ENCODE data around the gene DGCR6. TPM values are rescaled to one million over a fixed set of nuclear protein-coding genes. Genes with fewer than 3 reads are reported as not detected.
"Not testable (repeated sequence)": the region's sequence is repeated elsewhere in the genome, so short reads cannot be mapped to it uniquely, and the experiment has no call there.

Gene DGCR6
- total RNA-seq, 1 donor from 2014 or later, result 3.1 TPM

DNA sequence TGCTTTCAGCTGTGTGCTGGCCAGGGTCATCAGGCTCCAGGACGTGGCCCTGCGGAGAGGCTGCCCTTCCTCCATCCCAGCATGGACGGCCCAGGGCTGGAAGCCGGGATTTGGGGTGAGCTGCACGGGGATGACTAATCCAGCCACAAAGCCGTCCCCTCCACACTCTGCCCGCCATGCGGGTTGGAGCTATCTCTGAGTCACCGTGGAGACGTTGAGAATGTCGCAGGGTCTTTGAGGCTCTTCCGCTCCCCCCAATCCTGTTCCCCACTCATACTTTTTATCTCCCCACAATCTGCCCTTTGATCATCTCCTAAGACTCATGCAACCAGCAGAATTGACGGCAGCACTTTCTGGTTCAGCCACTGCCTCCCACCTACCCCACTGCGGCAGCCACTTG, 52.6 kb downstream of the DGCR6 start:
- ATAC-seq; H3K9me3 ChIP-seq; H3K27ac ChIP-seq; H3K27me3 ChIP-seq; H3K36me3 ChIP-seq; intact Hi-C loops (cut with DNase I); H3K4me3 ChIP-seq; H3K4me1 ChIP-seq: not testable (repeated sequence)
- DNase-seq, result peak; percentile 47

DNA sequence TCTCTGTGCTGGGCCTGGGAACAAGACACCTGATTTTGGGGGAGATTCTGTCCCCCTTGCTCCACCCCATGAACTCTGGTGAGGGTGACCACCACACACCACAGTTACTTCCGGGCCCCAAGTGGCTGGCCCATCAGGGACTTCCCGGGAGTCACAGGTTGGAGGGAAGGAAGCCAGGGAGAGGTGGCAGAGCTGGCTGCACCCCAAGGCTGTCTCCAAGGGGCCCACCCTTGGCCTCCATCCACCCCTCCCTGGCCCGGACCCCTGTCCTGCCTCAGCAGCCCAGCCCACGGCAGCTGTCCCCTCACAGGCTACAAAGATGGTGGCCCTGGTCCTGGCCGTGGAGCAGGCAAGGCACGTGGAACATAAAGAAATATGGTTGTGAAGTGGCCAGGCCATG, 53.1 kb downstream of the DGCR6 start:
- H3K4me3 ChIP-seq; H3K9me3 ChIP-seq; H3K36me3 ChIP-seq; H3K4me1 ChIP-seq; intact Hi-C loops (cut with DNase I); ATAC-seq; H3K27me3 ChIP-seq; H3K27ac ChIP-seq: not testable (repeated sequence)
- peak; percentile 51 for DNase-seq

DNA sequence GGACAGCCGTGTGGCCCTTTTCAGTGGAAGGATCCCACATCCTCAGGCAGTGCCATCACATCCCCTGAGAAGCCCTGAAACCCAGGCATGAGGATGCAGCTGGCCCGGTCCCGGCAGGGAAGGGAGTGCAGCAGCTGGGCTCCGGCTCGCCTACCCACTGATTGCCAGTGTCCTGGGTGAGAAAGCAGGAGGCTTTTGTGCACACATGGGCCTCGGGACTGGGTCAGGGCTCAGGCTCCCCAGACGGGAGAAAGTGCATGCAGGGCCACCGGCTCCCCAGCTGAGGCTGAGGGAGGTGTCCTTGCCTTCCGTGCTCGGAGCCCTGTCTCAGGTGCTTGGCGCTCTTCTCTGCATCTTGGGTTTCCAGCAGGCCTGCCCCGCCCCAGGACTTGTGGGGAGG, 53.6 kb downstream of the DGCR6 start:
- H3K36me3 ChIP-seq; H3K27me3 ChIP-seq; H3K4me1 ChIP-seq; H3K27ac ChIP-seq; intact Hi-C loops (cut with DNase I); H3K4me3 ChIP-seq; ATAC-seq; H3K9me3 ChIP-seq: not testable (repeated sequence)
- DNase-seq, result peak; percentile 60

DNA sequence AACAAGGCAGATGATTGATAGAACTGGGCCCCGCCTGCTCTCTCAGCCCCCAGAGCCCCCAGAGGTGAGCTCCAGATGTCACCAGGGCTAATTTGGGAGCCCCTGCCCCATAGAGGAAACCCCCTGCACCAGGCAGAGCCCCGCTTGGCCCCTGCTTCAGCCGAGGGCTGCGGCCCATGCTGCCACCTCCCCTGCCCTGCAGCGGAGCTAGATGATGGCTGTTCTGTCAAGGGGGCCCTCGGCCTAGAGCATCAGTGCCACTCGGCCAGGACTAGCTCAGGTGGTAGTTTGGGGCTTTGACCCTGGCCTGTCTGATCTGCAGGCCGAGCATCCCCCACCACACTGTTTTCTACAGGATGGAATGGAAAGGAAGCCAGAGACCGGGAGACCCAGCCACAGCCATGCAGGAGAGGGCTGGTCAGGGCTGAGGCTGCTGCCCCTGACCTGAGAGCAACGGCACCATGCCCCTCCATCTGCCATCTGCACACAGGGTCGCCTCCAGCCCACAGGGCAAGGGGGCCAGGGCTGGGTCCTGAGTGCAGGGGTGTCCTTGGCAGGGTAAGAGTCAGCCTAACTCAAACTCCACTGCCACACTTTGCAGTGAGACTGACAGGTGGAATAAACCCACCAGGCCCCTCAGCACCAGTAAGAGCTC, 54.2 kb downstream of the DGCR6 start:
- intact Hi-C loops (cut with DNase I); H3K27ac ChIP-seq; ATAC-seq; H3K36me3 ChIP-seq; H3K27me3 ChIP-seq; H3K9me3 ChIP-seq; H3K4me3 ChIP-seq; H3K4me1 ChIP-seq: not testable (repeated sequence)
- peak; percentile 39 for DNase-seq

DNA sequence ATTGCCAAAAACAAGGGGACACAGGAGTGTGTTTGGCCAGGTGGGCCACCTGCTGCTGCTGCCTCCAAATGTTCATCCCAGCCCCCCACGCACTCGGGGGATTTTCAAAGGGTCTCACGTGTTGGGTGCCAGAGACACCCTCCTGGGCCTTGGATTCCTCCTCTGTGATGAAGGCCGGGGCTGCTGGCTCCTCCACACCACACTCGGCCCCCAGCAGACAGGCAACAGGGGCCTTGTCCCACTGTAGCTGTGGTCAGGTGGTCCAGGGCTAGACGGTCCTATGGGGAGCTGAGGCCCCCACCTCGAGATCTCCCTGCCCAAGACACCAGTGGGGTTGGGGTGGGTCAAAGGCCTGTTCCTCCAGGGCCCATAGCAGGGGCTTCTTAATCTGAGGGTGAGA, 55.1 kb downstream of the DGCR6 start:
- intact Hi-C loops (cut with DNase I); H3K9me3 ChIP-seq; ATAC-seq; H3K4me3 ChIP-seq; H3K27ac ChIP-seq; H3K36me3 ChIP-seq; H3K27me3 ChIP-seq; H3K4me1 ChIP-seq: not testable (repeated sequence)
- peak; percentile 44 for DNase-seq

Other genes with a start within 250 kb of the DGCR6 start
- 60.9 TPM for gene PRODH, start 30.0 kb downstream of the DGCR6 start, total RNA-seq
- 70.6 TPM for gene DGCR2, start 216.1 kb downstream of the DGCR6 start, total RNA-seq
- gene TSSK2, start 225.0 kb downstream of the DGCR6 start, total RNA-seq, result not detected
- 14.0 TPM for gene ESS2, start 238.3 kb downstream of the DGCR6 start, total RNA-seq
- gene GSC2, start 244.0 kb downstream of the DGCR6 start, total RNA-seq, result not detected